CMK (cell line): Measurements from ENCODE around the gene SLC39A6.
"Not testable (repeated sequence)": the region's sequence is repeated elsewhere in the genome, so short reads cannot be mapped to it uniquely, and the experiment has no call there.

Source experiments
- DNase-seq: peaks from one replicate; pipeline ENCODE4 v3.0.0-alpha.2; 2010; ENCODE audit warnings: low read depth

The SLC39A6 gene

DNA sequence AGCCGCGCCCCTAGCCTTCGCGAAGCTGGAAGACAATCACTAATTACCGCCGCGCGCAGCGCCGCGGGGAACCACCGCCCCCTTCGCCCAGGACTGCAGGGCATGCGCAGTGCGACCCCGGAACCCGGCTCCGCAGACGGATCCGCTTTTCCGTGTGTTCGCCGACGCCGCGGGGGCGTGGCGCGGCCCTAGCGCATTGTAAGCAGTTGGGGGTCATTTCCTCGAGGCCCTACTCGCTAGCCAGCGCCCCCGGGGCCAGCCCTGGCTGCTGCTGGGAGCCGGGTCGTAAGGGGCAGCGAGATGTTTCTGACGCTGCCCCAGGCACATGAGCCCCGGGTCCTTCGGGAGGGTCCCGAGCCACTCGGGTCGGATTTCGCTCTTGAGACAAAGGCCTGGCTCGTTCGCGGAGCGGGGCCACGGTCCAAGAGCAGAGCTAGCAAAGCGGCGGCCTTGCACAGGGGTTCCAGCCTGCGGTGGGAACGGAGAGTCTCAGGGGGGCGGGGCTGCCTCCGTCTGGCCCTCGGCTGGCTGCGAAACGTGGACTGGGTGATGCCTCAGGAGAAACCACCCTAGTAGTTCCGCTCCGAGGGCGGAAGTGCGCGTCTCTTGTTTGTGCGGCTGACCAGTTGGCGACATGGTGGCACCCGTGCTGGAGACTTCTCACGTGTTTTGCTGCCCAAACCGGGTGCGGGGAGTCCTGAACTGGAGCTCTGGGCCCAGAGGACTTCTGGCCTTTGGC lies at the start of gene SLC39A6, which contains the start of gene ELP2:
Gene SLC39A6 (minus strand): TSS at position 41 of the 739 bp plus-strand sequence. CDS start 2,333 bp downstream, outside the sequence.
Gene ELP2 (plus strand): TSS at position 600 of the 739 bp plus-strand sequence. CDS start 35 bp downstream, at position 635.
- peak; percentile 78 for DNase-seq

DNA sequence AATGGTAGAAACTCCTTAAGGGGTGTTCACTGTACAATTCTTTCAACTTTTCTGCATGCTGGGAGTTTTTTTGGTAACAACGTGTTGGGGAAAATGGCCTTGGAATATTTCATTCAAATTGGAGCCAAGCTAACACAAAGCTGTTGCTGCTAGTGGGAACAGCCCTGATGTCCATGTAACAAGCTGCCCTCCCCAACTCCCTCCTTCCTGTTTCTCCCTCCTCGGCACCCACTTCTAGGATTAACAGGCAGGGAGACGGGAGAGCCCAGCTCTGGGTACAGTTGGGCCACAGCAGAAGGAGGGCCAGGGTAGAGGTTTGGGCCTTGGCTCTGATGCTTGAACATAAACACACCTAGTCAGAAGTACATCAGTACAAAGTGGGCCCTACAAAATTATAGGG lies 48.8 kb upstream of the SLC39A6 start:
- no peak for DNase-seq

DNA sequence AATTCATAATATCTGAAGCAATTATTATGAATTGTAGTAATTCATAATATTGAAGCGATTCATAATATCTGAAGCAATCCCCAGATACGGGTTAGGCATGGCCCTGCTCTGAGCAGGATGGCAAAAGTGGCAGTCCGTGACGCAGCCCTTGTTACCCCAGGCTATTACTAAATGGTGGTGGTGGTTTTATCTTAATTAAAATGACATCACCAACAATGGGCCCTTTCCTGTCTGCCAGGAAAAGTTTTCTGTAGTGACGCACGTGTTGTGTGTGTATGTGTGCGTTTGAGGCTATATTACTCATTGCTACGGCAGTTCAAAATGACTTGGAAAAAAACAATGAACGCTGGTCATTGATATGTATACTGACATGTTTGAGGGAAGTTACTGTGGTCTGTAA lies 47.6 kb upstream of the SLC39A6 start:
- DNase-seq = no peak

GRCh38 chr18:36176177-36176584 lies 47.0 kb upstream of the SLC39A6 start:
- DNase-seq = no peak

- no peak for DNase-seq
Measured at GRCh38 chr18:36175481-36175880, 46.3 kb upstream of the SLC39A6 start.

DNA sequence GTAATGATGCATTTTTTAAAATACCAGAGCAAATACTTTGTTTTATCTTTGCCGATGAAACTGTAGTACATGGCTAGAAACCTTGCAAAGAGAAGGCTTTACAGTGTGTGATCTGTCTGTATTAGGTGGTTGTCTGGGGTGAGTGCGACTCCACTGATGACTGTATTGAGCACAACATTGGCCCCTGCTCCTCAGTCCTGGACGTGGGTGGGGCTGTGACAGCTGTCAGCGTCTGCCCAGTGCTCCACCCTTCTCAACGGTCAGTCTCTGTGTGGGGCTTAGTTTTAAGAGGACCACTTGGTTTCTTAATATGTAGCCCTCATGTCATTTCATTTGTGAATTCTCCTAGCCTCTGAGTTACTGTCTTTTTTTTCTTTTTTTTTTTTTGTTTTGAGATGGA lies 40.8 kb upstream of the SLC39A6 start:
- no peak for DNase-seq

- DNase-seq = not testable (repeated sequence)
Measured at GRCh38 chr18:36168296-36168695, 39.2 kb upstream of the SLC39A6 start.

DNA sequence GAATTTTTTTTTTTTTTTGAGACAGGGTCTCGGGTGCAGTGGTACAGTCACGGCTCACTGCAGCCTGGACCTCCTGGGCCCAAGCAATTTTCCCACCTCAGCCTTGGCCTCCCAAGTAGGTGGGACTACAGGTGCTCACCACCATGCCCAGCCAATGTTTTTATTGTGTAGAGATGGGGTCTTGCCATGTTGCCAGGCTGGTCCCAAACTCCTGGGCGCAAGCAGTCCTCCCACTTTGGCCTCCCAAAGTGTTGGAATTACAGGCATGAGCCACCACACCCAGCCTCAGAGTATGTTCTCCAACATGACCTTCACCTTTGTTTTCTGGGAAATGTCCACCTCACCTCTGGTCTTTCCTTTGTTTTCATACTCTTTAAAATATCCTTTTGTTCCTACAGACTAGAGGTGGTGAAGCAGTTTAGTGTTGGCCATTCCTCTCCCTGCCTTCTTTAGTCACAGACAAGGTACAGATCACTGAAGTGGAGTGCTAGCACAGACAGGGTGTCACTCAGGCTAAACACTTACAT lies 38.6 kb upstream of the SLC39A6 start:
- DNase-seq = no peak

DNA sequence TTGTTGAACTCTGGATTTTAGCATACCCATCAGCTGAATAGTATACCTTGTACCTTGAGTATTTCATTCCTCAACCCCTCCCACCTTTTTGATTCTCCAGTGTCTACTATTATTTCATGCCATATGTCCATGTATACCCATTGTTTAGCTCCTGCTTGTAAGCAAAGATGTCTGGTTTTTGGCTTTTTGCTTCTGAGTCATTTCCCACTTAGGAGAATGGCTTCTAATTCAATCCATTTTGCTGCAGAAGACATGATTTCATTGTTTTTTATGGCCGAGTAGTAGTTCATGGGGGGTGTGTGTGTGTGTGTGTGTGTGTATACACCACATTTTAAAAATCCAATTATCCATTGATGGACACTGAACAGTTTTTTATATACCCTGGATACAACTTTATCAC lies 33.8 kb upstream of the SLC39A6 start:
- no peak for DNase-seq

- no peak for DNase-seq
Measured at GRCh38 chr18:36160959-36161371, 31.8 kb upstream of the SLC39A6 start.

- DNase-seq = no peak
Measured at GRCh38 chr18:36158266-36158867, 29.2 kb upstream of the SLC39A6 start.

GRCh38 chr18:36157441-36157840 lies 28.3 kb upstream of the SLC39A6 start:
- DNase-seq = no peak

DNA sequence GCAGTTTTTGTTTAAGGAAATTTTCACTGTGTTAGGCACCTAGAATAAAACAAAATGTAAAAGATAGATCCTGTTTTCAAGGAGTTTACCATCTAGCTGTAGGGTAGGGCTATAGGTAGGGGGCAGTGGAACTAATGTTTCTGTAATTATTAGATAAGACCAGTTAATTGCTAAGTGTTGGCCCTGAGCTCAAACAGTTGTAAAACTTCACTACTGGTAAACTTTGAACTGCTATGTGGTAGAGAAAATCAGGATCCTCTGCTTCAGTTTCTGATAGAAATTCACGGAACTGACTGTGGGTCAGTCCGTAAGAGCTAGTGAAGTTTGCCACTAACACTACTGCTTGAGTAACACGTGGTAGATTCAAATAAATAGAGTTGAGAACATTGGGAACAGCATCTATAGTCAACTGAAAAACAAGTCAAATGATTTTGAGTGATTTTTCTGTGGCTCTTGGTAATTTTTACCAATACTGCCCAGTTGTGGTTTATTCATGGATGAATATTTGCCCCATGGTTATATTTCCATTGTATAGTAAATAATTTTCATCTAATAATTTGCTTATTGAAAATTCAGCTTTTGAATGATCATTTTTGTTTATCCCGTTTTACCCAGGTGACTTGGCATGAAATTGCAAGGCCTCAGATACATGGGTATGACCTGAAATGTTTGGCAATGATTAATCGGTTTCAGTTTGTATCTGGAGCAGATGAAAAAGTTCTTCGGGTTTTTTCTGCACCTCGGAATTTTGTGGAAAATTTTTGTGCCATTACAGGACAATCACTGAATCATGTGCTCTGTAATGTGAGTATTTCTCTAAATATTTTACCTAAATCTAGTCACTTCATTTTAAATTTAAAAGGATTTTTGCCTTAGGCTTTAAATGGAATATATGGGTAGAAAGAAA lies 27.0 kb upstream of the SLC39A6 start:
- no peak for DNase-seq

- DNase-seq = no peak
Measured at GRCh38 chr18:36153771-36154170, 24.6 kb upstream of the SLC39A6 start.

DNA sequence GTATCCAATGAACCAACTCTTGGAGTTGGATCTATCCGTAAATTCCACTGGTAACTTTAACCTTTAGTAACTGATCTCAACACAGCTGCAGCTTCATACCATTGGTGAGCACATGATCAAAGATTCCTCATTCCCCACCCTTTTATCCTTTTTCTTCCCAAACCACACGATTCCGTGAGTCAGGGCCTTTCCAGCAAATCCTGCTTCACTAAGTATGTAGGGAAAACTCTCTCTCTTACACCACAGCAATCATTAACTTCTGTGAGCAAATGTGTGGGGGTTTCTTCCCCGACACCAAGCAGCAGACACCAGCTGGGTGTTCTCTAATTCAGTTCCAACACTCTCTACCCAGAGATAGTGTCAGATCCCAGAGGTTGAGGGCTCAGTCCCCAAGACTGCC lies 24.1 kb upstream of the SLC39A6 start:
- DNase-seq = no peak

DNA sequence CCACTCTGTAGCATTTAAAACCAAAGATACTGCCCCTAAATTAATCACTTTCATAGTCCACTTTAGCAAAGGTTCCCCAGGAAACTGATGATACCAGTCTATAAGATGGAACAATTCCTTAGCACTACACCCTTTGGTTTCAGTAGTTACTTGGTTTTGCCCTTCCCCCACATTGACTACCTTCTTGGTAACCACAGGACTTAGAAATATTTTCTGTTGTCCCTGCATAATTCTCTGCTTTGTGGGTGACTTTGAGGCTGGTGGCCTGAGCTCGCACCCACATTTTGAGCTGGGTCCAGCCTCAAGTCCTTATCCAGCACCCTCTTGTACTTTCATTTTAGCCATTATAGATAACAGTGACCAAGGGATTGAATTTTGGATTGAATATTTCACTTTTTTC lies 23.6 kb upstream of the SLC39A6 start:
- DNase-seq = no peak

DNA sequence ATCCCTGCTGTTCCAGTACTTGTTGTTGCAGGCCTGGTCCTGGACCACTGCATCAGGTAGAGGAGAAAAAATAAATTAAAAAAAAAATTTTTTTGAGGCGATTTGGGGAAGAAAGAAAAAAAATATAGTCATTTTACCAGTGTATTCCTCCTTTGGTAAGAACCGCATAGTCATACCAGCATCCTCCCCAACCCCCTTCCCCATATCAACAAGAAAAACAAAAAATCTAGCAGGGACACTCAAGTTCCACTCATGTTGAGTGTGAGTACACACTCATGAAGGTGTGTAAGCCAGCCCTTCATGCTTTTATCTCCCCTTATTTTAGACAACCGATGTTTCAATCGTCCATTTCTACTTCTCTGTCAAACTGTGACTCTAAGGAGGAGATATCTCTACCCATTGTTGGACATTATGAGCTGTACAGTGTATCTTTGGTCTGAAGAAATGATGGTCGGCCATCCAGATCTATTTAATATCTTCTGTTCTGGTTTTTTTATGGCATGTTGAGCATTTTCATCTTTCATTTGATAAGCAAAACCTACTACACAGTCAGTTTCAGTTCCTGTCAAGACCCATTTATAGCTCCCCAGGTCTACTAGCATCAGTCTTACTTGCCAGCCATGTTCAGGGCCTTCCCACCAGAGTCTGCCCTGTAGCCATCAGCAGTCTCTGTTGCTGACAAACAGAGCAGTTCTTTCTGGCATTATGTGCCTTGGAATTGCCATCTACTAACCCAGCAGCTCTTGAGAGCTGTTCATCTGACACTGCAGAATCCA lies 20.6 kb upstream of the SLC39A6 start:
- DNase-seq = no peak

- no peak for DNase-seq
Measured at GRCh38 chr18:36143391-36143790, 14.3 kb upstream of the SLC39A6 start.

DNA sequence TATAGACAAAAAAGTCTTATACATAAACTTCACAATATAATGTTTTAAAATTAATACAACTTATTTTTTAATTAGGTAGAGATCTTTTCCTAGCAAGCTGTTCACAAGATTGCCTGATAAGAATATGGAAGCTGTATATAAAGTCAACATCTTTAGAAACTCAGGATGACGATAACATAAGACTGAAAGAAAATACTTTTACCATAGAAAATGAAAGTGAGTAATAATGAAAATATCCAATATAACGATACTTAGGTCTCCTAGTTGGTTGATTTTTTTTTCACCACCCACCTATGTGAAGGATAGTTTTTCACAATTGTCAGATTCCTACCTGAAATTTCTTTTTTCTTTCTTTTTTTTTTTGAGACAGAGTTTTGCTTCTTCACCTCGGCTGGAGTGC lies 13.6 kb upstream of the SLC39A6 start:
- no peak for DNase-seq

GRCh38 chr18:36141576-36141975 lies 12.4 kb upstream of the SLC39A6 start:
- no peak for DNase-seq

GRCh38 chr18:36139245-36139644 lies 10.1 kb upstream of the SLC39A6 start:
- no peak for DNase-seq

- DNase-seq = no peak
Measured at GRCh38 chr18:36135264-36135663, 6.1 kb upstream of the SLC39A6 start.
